GM12874 (cell line): ENCODE results near the gene MYO9A.

Experiments
- CTCF ChIP-seq: IDR thresholded peaks from 2 replicates; pipeline ENCODE4 v1.5.1; 2011; ENCODE audit warnings: low read depth, mild to moderate bottlenecking, control low read depth, low read length, moderate library complexity; ENCODE audit not compliant: insufficient read depth

MYO9A gene

GRCh38 chr15:72146934-72147333, 29.0 kb upstream of the MYO9A start:
- no peak for TF ChIP-seq CTCF

DNA sequence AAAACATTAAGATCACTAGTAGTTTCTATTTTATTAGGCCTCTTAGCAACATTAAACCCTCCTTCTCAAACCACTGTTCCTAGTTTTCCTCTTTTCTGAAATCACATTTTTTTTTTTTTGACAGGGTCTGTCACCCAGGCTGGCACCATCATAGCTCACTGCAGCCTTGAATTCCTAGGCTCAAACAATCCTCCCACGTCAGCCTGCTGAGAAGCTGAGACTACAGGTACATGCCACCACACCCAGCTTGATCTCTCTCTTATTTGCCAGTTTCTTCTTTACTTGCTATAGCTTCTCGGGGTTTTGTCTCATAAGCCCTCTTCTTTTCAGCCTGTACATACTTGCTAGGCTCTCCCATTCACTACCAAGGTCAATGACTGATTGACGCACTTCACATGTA, 28.3 kb upstream of the MYO9A start:
- TF ChIP-seq CTCF, result no peak

- no peak for TF ChIP-seq CTCF
Observed at GRCh38 chr15:72141171-72142084, 23.5 kb upstream of the MYO9A start.

- no peak for TF ChIP-seq CTCF
Observed at GRCh38 chr15:72140088-72140487, 22.1 kb upstream of the MYO9A start.

GRCh38 chr15:72139667-72140066, 21.7 kb upstream of the MYO9A start:
- TF ChIP-seq CTCF, result no peak

DNA sequence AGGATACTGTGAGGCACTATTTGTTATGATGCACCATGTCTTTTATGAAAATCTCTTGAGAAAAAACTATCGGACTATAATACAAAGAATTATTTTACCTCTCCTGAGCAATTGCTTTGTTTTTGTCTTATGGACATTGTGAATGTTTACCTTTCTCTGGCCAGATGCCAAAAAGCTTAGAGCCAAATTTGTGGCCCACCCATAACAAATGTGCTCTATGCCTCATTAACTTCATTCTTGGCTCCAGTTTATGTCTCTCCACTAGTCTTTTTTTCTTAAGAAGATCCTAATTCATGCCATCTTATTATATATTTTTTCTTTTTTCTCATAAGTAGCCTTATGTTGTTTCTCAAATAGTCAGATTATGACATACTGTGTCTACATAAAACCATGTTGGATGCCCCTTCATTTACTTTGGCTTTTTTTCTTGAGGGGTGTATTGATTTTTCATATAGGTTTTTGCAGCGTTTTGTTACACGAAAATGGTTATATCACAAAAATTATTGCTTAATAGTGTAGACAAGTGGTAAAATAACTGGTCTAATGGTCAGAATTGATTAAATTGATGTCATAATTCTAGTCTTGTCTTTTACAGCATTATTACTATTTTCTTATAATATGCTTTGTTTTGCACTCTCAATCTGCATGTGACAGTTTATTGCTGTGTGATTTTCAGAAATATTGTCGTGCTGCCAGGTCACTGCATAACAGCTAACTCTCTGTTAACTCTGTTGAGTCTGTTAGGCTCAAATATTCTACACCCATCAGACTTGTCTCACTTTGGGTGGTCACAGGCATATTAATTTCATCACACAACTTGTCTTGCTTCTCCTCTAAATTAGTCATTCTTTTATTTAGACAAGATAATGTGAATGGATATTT, 18.5 kb upstream of the MYO9A start:
- no peak for TF ChIP-seq CTCF

DNA sequence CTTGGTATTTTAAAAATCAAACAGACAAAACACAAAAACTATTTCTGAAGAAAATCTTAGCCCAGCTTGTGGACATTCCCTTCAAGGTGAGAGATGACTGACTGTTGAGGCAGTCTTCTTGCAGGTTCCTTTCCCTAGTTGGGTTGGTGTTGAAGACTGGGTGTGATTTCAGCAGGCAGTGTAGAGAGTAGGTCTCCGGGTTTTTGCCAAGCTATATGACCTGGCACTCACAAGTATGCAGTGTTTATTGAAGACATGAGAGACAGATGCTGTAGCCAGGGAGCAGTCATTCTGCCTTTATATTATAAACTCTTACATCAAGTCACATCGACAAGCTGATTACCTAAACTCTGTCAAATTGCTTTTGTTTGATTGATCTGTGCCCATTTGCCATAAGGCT, 17.8 kb upstream of the MYO9A start:
- no peak for TF ChIP-seq CTCF
